ENCODE data around the gene SLC15A2.

DNA sequence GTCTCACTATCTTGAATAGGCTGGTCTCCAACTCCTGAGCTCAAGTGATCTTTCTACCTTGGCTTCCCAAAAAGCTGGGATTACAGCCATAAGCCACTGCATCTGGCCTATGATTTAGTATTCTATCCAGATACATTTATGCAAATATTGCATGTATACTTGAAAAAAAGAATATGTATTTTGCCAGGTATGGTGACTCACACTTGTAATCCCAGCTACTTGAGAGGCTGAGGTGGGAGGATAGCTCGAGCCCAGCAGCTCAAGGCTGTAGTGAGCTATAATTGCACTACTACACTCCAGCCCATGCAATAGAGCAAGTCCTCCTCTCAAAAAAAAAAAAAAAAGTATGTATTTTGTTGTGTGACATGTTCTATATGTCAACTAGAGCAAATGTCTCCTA lies 54.4 kb downstream of the SLC15A2 start:
- no peak for TF ChIP-seq FOXP1 (CRISPR knock-in tag; IDR thresholded peaks at IDR 0.05)
- TF ChIP-seq MEIS2 (IDR thresholded peaks at IDR 0.05; ENCODE audit: partially characterized antibody) = no peak
- no peak for TF ChIP-seq FOXK1 (CRISPR knock-in tag; IDR thresholded peaks at IDR 0.05; ENCODE audit: borderline replicate concordance)

Data from K562 (cell line).